GM12878 (cell line): ENCODE data around the gene TYW3.

ENCODE experiments used
- BMI1 ChIP-seq: fragments of 450-650 bp; IDR thresholded peaks from 2 replicates; pipeline ENCODE4 v1.6.1; 2016; ENCODE audit warnings: mild to moderate bottlenecking, moderate library complexity, borderline replicate concordance
- CREB1 ChIP-seq: IDR thresholded peaks from 2 replicates; pipeline ENCODE4 v1.6.1; 2012; ENCODE audit warnings: low read depth, mild to moderate bottlenecking, inconsistent platforms
- CTCF ChIP-seq, 3 experiments: IDR thresholded peaks in 2 of 3; conservative IDR thresholded peaks in 1 of 3; 2 replicates each; pipeline ENCODE4 v1.5.1; 2011; ENCODE audit warnings: low read depth in 3 of 3, low read length in 3 of 3, mild to moderate bottlenecking in 3 of 3, control low read depth in 2 of 3, moderate library complexity in 2 of 3, inconsistent platforms in 1 of 3, mixed read lengths in 1 of 3; ENCODE audit not compliant: control insufficient read depth in 2 of 3, insufficient read depth in 1 of 3; ENCODE audit errors: extremely low read depth in 1 of 3
- EP300 ChIP-seq, 2 experiments: fragments of 150-350 bp in 1 of 2; IDR thresholded peaks; 2 replicates each; pipeline ENCODE4 v1.6.1; 2011 to 2012; ENCODE audit warnings: low read depth in 2 of 2, low read length in 2 of 2, borderline replicate concordance in 1 of 2, improper control_type of control experiment in 1 of 2, inconsistent platforms in 1 of 2; ENCODE audit not compliant: control insufficient read depth in 1 of 2
- FOXK2 ChIP-seq: fragments of 450-650 bp; IDR thresholded peaks from 2 replicates; pipeline ENCODE4 v1.6.1; 2017; ENCODE audit warnings: mild to moderate bottlenecking, moderate library complexity
- MAX ChIP-seq: IDR thresholded peaks from 2 replicates; pipeline ENCODE4 v1.6.1; 2012; ENCODE audit warnings: low read depth, low read length, improper control_type of control experiment
- NFIC ChIP-seq: IDR thresholded peaks from 2 replicates; pipeline ENCODE4 v1.6.1; 2012; ENCODE audit warnings: low read depth, mild to moderate bottlenecking, inconsistent platforms, low read length, moderate library complexity
- POLR2A ChIP-seq: IDR thresholded peaks from 2 replicates; pipeline ENCODE4 v1.6.1; 2011; ENCODE audit warnings: low read depth, mild to moderate bottlenecking, low read length
- POLR2AphosphoS5 ChIP-seq: IDR thresholded peaks from 2 replicates; pipeline ENCODE4 v1.6.1; 2011; ENCODE audit warnings: mild to moderate bottlenecking, low read length, inconsistent platforms
- RAD21 ChIP-seq: IDR thresholded peaks from 2 replicates; pipeline ENCODE4 v1.6.1; 2011; ENCODE audit warnings: mild to moderate bottlenecking, low read depth, low read length, moderate library complexity; ENCODE audit not compliant: insufficient read depth
- SREBF1 ChIP-seq: IDR thresholded peaks from 2 replicates; pipeline ENCODE4 v1.6.1; 2012; ENCODE audit warnings: mild to moderate bottlenecking, low read length
- TF ChIP-seq, protein P1 (sequence below): fragments of 150-350 bp; IDR thresholded peaks from 2 replicates; pipeline ENCODE4 v1.6.1; 2016; ENCODE audit warnings: low read depth, low read length

GRCh38 chr1:74697832-74698231 lies 35.1 kb upstream of the TYW3 start:
- TF ChIP-seq NFIC: no peak
- no peak for TF ChIP-seq CTCF (IDR thresholded peaks at IDR 0.05 in 2 of 3, conservative IDR thresholded peaks at IDR 0.05 in 1 of 3; ENCODE audit: control insufficient read depth in 2 of 3, extremely low read depth in 1 of 3, insufficient read depth in 1 of 3, low read depth in 3 of 3, low read length in 3 of 3)
- no peak for TF ChIP-seq BMI1
- no peak for TF ChIP-seq EP300 (IDR thresholded peaks at IDR 0.05; ENCODE audit: borderline replicate concordance in 1 of 2, control insufficient read depth in 1 of 2, low read depth in 2 of 2, low read length in 2 of 2)
- TF ChIP-seq, protein P1, sequence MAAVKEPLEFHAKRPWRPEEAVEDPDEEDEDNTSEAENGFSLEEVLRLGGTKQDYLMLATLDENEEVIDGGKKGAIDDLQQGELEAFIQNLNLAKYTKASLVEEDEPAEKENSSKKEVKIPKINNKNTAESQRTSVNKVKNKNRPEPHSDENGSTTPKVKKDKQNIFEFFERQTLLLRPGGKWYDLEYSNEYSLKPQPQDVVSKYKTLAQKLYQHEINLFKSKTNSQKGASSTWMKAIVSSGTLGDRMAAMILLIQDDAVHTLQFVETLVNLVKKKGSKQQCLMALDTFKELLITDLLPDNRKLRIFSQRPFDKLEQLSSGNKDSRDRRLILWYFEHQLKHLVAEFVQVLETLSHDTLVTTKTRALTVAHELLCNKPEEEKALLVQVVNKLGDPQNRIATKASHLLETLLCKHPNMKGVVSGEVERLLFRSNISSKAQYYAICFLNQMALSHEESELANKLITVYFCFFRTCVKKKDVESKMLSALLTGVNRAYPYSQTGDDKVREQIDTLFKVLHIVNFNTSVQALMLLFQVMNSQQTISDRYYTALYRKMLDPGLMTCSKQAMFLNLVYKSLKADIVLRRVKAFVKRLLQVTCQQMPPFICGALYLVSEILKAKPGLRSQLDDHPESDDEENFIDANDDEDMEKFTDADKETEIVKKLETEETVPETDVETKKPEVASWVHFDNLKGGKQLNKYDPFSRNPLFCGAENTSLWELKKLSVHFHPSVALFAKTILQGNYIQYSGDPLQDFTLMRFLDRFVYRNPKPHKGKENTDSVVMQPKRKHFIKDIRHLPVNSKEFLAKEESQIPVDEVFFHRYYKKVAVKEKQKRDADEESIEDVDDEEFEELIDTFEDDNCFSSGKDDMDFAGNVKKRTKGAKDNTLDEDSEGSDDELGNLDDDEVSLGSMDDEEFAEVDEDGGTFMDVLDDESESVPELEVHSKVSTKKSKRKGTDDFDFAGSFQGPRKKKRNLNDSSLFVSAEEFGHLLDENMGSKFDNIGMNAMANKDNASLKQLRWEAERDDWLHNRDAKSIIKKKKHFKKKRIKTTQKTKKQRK: no peak
- no peak for TF ChIP-seq RAD21
- TF ChIP-seq POLR2AphosphoS5: no peak
- TF ChIP-seq MAX: no peak
- no peak for TF ChIP-seq POLR2A
- no peak for TF ChIP-seq SREBF1
- no peak for TF ChIP-seq FOXK2
- TF ChIP-seq CREB1: no peak
